MM.1S (cell line): ENCODE measurements around the gene MALRD1.

Source experiments
- DNase-seq: peaks from one replicate; pipeline ENCODE4 v3.0.0-alpha.2; 2015
- H2AFZ ChIP-seq: fragments of 300-600 bp; sonication (generic); 2 replicates; pipeline ENCODE4 v1.6.0; 2016; ENCODE audit warnings: antibody characterized with exemption, low read length
- H3F3A ChIP-seq: fragments of 300-600 bp; sonication (generic); 2 replicates; pipeline ENCODE4 v1.6.1; 2016; ENCODE audit warnings: mild to moderate bottlenecking, antibody characterized with exemption, low read length, moderate library complexity, mixed read lengths; ENCODE audit not compliant: insufficient read depth
- H3K27ac ChIP-seq: fragments of 300-600 bp; sonication (generic); 2 replicates; pipeline ENCODE4 v1.5.1; 2016; ENCODE audit warnings: mild to moderate bottlenecking, low read length
- H3K27me3 ChIP-seq: fragments of 300-600 bp; sonication (generic); replicated peaks from 2 replicates; pipeline ENCODE4 v1.6.0; 2016; ENCODE audit warnings: low read length; ENCODE audit not compliant: insufficient read depth
- H3K36me3 ChIP-seq: fragments of 300-600 bp; sonication (generic); replicated peaks from 2 replicates; pipeline ENCODE4 v1.6.1; 2016; ENCODE audit warnings: mild to moderate bottlenecking, low read length, mixed read lengths; ENCODE audit not compliant: insufficient read depth
- H3K4me1 ChIP-seq: fragments of 300-600 bp; sonication (generic); 2 replicates; pipeline ENCODE4 v1.6.1; 2016; ENCODE audit warnings: low read length, mixed read lengths
- H3K4me2 ChIP-seq: fragments of 300-600 bp; sonication (generic); 2 replicates; pipeline ENCODE4 v1.6.0; 2016; ENCODE audit warnings: low read depth, low read length
- H3K4me3 ChIP-seq: fragments of 300-600 bp; sonication (generic); 2 replicates; pipeline ENCODE4 v1.5.1; 2016; ENCODE audit warnings: low read length, mixed read lengths
- H3K79me2 ChIP-seq: fragments of 300-600 bp; sonication (generic); 2 replicates; pipeline ENCODE4 v1.6.1; 2016; ENCODE audit warnings: mixed run types, low read length, mixed read lengths
- H3K9ac ChIP-seq: fragments of 300-600 bp; sonication (generic); 2 replicates; pipeline ENCODE4 v1.6.1; 2016; ENCODE audit warnings: low read length, mixed read lengths
- H3K9me2 ChIP-seq: fragments of 300-600 bp; sonication (generic); replicated peaks from 2 replicates; pipeline ENCODE4 v1.6.1; 2016; ENCODE audit warnings: mild to moderate bottlenecking, low read length, mixed read lengths; ENCODE audit not compliant: insufficient read depth
- H3K9me3 ChIP-seq: fragments of 300-600 bp; sonication (generic); replicated peaks from 2 replicates; pipeline ENCODE4 v1.6.1; 2016; ENCODE audit warnings: mild to moderate bottlenecking, low read length, mixed read lengths; ENCODE audit not compliant: insufficient read depth
- H4K20me1 ChIP-seq: fragments of 300-600 bp; sonication (generic); 2 replicates; pipeline ENCODE4 v1.6.1; 2016; ENCODE audit warnings: mild to moderate bottlenecking, low read length, moderate library complexity, mixed read lengths; ENCODE audit not compliant: insufficient read depth
- CTCF ChIP-seq: fragments of 300-600 bp; sonication (generic); IDR thresholded peaks from 2 replicates; pipeline ENCODE4 v1.5.1; 2016; ENCODE audit warnings: antibody characterized with exemption, low read length, mixed read lengths
- EZH2 ChIP-seq: fragments of 300-600 bp; sonication (generic); optimal IDR thresholded peaks from 2 replicates; pipeline ENCODE3; 2017; ENCODE audit warnings: low read depth, mild to moderate bottlenecking, antibody characterized with exemption, low read length, mixed read lengths
- EZH2phosphoT487 ChIP-seq: fragments of 300-600 bp; sonication (generic); IDR thresholded peaks from 2 replicates; pipeline ENCODE4 v1.6.1; 2018; ENCODE audit warnings: antibody characterized with exemption, low read length

MALRD1 gene

GRCh38 chr10:19416164-19416563, 367.6 kb downstream of the MALRD1 start:
- TF ChIP-seq CTCF (no peak), EZH2 (no peak), EZH2phosphoT487 (no peak)
- Histone ChIP-seq H3K36me3 (no peaks in the 10 kb centered on the region), H3K79me2 (no peaks in the 10 kb centered on the region), H3F3A (no peaks in the 10 kb centered on the region), H3K9ac (no peak overlapping the region), H3K9me2 (no peaks in the 10 kb centered on the region), H3K4me1 (no peaks in the 10 kb centered on the region), H3K4me3 (no peak overlapping the region), H4K20me1 (no peaks in the 10 kb centered on the region), H3K27ac (no peak overlapping the region), H3K9me3 (no peaks in the 10 kb centered on the region), H3K4me2 (no peak overlapping the region), H3K27me3 (no peaks in the 10 kb centered on the region), H2AFZ (no peak overlapping the region)
- no peak for DNase-seq

DNA sequence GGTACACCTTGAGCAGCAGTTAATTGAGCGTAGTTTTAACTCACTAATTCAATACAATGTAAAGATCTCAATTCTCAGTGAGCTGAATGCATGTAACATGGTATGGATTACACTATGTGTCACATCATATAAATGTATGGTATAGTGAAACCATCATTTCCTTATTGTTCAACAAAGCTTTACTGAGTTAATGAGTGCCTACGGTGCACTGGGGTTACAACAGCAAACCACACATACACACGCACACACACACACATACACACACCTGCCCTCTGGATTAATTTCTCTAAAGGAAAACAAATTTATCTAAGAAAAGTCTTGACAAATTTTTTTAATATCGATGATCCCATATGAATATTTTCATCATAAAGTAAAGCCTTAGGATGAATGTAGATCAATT, 369.1 kb downstream of the MALRD1 start:
- Histone ChIP-seq H3K4me3 (no peak overlapping the region), H3K4me1 (no peaks in the 10 kb centered on the region), H4K20me1 (no peaks in the 10 kb centered on the region), H3K9me3 (no peaks in the 10 kb centered on the region), H3K9ac (no peak overlapping the region), H3K36me3 (no peaks in the 10 kb centered on the region), H3K79me2 (no peaks in the 10 kb centered on the region), H2AFZ (no peak overlapping the region), H3K4me2 (no peak overlapping the region), H3K9me2 (no peaks in the 10 kb centered on the region), H3K27me3 (no peaks in the 10 kb centered on the region), H3K27ac (no peak overlapping the region), H3F3A (no peaks in the 10 kb centered on the region)
- TF ChIP-seq EZH2 (no peak), EZH2phosphoT487 (no peak), CTCF (no peak)
- DNase-seq = no peak

- H3K27ac ChIP-seq = no peak overlapping the region
- no peak for TF ChIP-seq EZH2
- no peak for TF ChIP-seq EZH2phosphoT487
- no peak for TF ChIP-seq CTCF
- no peaks in the 10 kb centered on the region for H3K9me2 ChIP-seq
- no peaks in the 10 kb centered on the region for H3K79me2 ChIP-seq
- H3K9ac ChIP-seq = no peak overlapping the region
- no peak overlapping the region for H3K4me2 ChIP-seq
- no peaks in the 10 kb centered on the region for H3F3A ChIP-seq
- no peaks in the 10 kb centered on the region for H3K4me1 ChIP-seq
- H3K27me3 ChIP-seq = no peaks in the 10 kb centered on the region
- H3K9me3 ChIP-seq = no peaks in the 10 kb centered on the region
- H4K20me1 ChIP-seq = no peaks in the 10 kb centered on the region
- DNase-seq = no peak
- no peak overlapping the region for H2AFZ ChIP-seq
- H3K4me3 ChIP-seq = no peak overlapping the region
- H3K36me3 ChIP-seq = no peaks in the 10 kb centered on the region
Measured at GRCh38 chr10:19421674-19422073, 373.1 kb downstream of the MALRD1 start.

DNA sequence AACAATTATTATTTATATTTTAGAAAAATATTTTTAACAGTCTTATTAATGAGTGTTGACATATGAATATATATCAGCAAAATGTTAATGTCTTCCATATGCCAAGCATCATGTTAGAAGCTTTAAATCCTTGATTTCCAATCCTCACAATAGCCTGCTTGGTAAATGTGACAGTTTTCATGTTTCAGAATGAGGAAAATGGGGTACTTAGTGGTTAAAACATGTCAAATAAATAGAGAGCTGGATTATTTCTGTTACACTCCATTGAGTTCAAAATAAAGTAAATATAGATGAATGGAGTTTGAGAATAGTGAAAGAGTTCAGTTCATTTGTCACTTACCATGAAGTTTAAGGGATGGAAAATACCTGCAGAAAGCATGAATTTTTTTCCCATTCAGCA, 377.4 kb downstream of the MALRD1 start:
- no peaks in the 10 kb centered on the region for H3K36me3 ChIP-seq

More for the DNA sequence above, 377.4 kb downstream of the MALRD1 start:
- Histone ChIP-seq H3K27me3 (no peaks in the 10 kb centered on the region), H3K79me2 (no peaks in the 10 kb centered on the region), H3K4me3 (no peak overlapping the region), H3K9ac (no peak overlapping the region), H2AFZ (no peak overlapping the region), H3K9me3 (no peaks in the 10 kb centered on the region), H3K9me2 (no peaks in the 10 kb centered on the region), H3F3A (no peaks in the 10 kb centered on the region), H3K4me1 (no peaks in the 10 kb centered on the region), H3K27ac (no peak overlapping the region), H4K20me1 (no peaks in the 10 kb centered on the region), H3K4me2 (no peak overlapping the region)
- TF ChIP-seq EZH2phosphoT487 (no peak), CTCF (no peak), EZH2 (no peak)
- DNase-seq = no peak
